HCT116 (cell line): ENCODE results near the gene DTNBP1.

Experiments used
- CEBPB ChIP-seq: IDR thresholded peaks from 2 replicates; pipeline ENCODE4 v1.6.1; 2012; ENCODE audit warnings: low read depth
- CTCF ChIP-seq, 3 experiments: fragments of 200-600 bp in 1 of 3; sonication (generic) in 1 of 3; IDR thresholded peaks in 2 of 3; conservative IDR thresholded peaks in 1 of 3; 2 replicates each; pipeline ENCODE4 v1.5.1; 2012 to 2017; ENCODE audit warnings: low read depth in 2 of 3, low read length in 2 of 3, antibody characterized with exemption in 1 of 3, borderline replicate concordance in 1 of 3, control low read depth in 1 of 3, mild to moderate bottlenecking in 1 of 3, mixed read lengths in 1 of 3, mixed run types in 1 of 3, moderate library complexity in 1 of 3; ENCODE audit not compliant: insufficient read depth in 1 of 3
- EZH2 ChIP-seq: fragments of 200-600 bp; sonication (generic); IDR thresholded peaks from 2 replicates; pipeline ENCODE4 v1.6.1; 2017; ENCODE audit warnings: antibody characterized with exemption, mixed run types

- TF ChIP-seq CTCF (IDR thresholded peaks at IDR 0.05 in 2 of 3, conservative IDR thresholded peaks at IDR 0.05 in 1 of 3; ENCODE audit: borderline replicate concordance in 1 of 3, insufficient read depth in 1 of 3, low read depth in 2 of 3, low read length in 2 of 3): no peak
- no peak for TF ChIP-seq EZH2
- no peak for TF ChIP-seq CEBPB
Measured at GRCh38 chr6:15560713-15561112, 102.1 kb downstream of the DTNBP1 start.
